Prostate gland (tissue), 2 donors: ENCODE results near the gene POT1.

Experiments
- POLR2A ChIP-seq: fragments of 450-650 bp; IDR thresholded peaks from one replicate; pipeline ENCODE4 v1.6.1; 2016; ENCODE audit warnings: antibody characterized with exemption, mild to moderate bottlenecking
- TF ChIP-seq, protein P1 (sequence below), 4 experiments: fragments of 200-600 bp in 2 of 4; fragments of 450-650 bp in 2 of 4; sonication (generic) in 2 of 4; IDR thresholded peaks; 1 replicate in 3 of 4; 2 replicates in 1 of 4; pipeline ENCODE4 v1.5.1; 2016 to 2019; ENCODE audit warnings: antibody characterized with exemption in 4 of 4, mild to moderate bottlenecking in 2 of 4, moderate library complexity in 2 of 4

DNA sequence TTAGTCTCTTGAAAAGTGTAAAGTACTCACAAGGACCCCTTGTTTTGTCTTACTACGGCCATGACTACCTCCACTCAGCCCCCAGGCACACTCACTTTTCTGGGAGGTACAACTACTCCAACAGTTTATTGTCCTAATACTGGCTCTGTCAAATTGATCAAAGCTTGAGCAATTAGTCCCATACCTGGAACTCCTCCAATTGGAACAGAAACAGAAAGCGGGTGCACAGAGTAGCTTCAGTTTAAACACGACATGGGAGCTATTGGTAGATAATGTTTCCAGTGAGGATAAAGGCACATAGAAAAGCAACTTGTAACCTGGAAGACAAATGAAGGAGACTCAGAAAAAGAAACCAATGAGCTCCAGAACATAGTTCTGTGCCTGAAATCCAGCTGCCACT is 156.3 kb downstream of the POT1 start:
- TF ChIP-seq, protein P1, sequence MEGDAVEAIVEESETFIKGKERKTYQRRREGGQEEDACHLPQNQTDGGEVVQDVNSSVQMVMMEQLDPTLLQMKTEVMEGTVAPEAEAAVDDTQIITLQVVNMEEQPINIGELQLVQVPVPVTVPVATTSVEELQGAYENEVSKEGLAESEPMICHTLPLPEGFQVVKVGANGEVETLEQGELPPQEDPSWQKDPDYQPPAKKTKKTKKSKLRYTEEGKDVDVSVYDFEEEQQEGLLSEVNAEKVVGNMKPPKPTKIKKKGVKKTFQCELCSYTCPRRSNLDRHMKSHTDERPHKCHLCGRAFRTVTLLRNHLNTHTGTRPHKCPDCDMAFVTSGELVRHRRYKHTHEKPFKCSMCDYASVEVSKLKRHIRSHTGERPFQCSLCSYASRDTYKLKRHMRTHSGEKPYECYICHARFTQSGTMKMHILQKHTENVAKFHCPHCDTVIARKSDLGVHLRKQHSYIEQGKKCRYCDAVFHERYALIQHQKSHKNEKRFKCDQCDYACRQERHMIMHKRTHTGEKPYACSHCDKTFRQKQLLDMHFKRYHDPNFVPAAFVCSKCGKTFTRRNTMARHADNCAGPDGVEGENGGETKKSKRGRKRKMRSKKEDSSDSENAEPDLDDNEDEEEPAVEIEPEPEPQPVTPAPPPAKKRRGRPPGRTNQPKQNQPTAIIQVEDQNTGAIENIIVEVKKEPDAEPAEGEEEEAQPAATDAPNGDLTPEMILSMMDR (IDR thresholded peaks at IDR 0.05): no peak
- TF ChIP-seq POLR2A: no peak
